Measurements from ENCODE around the gene DCP1A.
"Not testable (repeated sequence)": the region's sequence is repeated elsewhere in the genome, so short reads cannot be mapped to it uniquely, and the experiment has no call there.

The DCP1A gene

DNA sequence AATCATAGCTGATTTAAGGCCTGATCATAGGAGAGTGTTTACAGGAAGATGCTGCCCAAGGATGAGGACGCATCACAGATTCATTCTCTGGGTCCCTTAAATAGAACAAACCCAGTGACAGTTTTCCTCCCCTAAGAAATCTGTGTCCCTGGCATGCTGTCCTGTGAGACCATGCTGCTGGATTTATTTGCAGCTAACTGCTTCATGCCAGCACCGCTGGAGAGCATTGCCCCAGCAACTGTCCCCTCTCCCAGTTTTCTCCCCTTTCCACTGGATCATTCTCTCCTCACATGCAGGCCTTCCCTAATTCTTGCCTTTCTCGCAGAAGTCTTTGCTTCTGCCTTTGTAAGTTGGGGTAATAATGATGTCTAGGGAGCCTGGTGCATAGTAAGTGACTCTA is 29.3 kb upstream of the DCP1A start:
- H3K27ac ChIP-seq, result no peak overlapping the region
- no peak for TF ChIP-seq CTCF (conservative IDR thresholded peaks at IDR 0.05; ENCODE audit: low read depth)
- ChIA-PET CTCF (no interaction called here), POLR2A (ENCODE audit: low non-redundant PET) (no interaction called here)
- DNase-seq (ENCODE audit: low spot score), result no peak

GRCh38 chr3:53375019-53375418 is 27.7 kb upstream of the DCP1A start:
- POLR2A ChIA-PET (ENCODE audit: low non-redundant PET), result no interaction called here

GRCh38 chr3:53370719-53371118 is 23.4 kb upstream of the DCP1A start:
- CTCF ChIA-PET; DNase-seq (ENCODE audit: low spot score); POLR2A ChIA-PET (ENCODE audit: low non-redundant PET): not testable (repeated sequence)
- H3K27ac ChIP-seq, result peak overlapping the region; percentile 30; the same call in 1 of the 2 replicates

More at GRCh38 chr3:53375019-53375418, 27.7 kb upstream of the DCP1A start:
- peak; percentile 48 for DNase-seq (ENCODE audit: low spot score)
- peak; percentile 50 for TF ChIP-seq CTCF (conservative IDR thresholded peaks at IDR 0.05; ENCODE audit: low read depth)
- CTCF ChIA-PET, result interaction anchor here (0.6 to 1.0 kb wide), 2 partner anchors 308 to 324 kb away, joined by 3 read pairs; no protein-coding TSS in a partner anchor
- H3K27ac ChIP-seq, result no peak overlapping the region

- CTCF ChIA-PET, result no interaction called here
- no peak for DNase-seq (ENCODE audit: low spot score)
- POLR2A ChIA-PET (ENCODE audit: low non-redundant PET), result no interaction called here
- no peak overlapping the region for H3K27ac ChIP-seq
- TF ChIP-seq CTCF (conservative IDR thresholded peaks at IDR 0.05; ENCODE audit: low read depth), result no peak
These were observed 14.5 kb upstream of the DCP1A start for GRCh38 chr3:53361852-53362251.

GRCh38 chr3:53357458-53357857 is 10.1 kb upstream of the DCP1A start:
- CTCF ChIA-PET, result no interaction called here
- POLR2A ChIA-PET (ENCODE audit: low non-redundant PET), result no interaction called here
- TF ChIP-seq CTCF (conservative IDR thresholded peaks at IDR 0.05; ENCODE audit: low read depth), result no peak
- no peak for DNase-seq (ENCODE audit: low spot score)
- H3K27ac ChIP-seq, result no peak overlapping the region

DNA sequence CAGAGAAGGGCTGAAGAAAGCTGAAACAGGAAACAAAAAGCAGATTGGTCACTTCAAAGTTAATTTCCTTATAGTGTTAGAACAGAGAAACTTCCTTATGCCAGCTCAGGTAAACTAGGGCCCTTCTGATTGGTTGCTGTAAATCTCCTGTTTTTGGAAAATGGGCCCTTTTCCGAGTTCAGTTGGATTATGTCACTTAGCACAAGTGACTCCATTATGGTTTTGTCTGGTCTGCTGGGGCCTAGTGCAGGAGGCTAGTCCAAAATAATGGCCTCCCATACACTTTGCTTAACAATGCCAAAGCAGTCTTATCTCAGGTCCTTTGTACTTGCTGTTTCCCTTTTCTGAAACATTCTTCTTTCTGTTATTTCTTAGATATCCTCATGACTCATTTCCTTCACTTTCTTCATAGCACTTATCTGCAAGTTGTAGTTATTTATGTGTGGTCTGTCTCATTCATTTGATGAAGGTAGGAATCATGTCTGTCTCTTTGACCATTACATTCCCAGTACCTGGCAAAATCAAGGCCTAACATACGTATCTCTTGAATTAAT is 7.7 kb upstream of the DCP1A start:
- no peak overlapping the region for H3K27ac ChIP-seq
- TF ChIP-seq CTCF (conservative IDR thresholded peaks at IDR 0.05; ENCODE audit: low read depth), result no peak
- DNase-seq (ENCODE audit: low spot score), result no peak
- POLR2A ChIA-PET (ENCODE audit: low non-redundant PET), result no interaction called here
- CTCF ChIA-PET, result no interaction called here

- no peak for DNase-seq (ENCODE audit: low spot score)
- CTCF ChIA-PET, result no interaction called here
- TF ChIP-seq CTCF (conservative IDR thresholded peaks at IDR 0.05; ENCODE audit: low read depth), result no peak
- POLR2A ChIA-PET (ENCODE audit: low non-redundant PET), result no interaction called here
- no peak overlapping the region for H3K27ac ChIP-seq
These were observed 5.9 kb upstream of the DCP1A start for GRCh38 chr3:53353202-53353601.

Data from RWPE1 (cell line).